Measurements from ENCODE around the gene M6PR. TPM values are rescaled to one million over a fixed set of nuclear protein-coding genes. Genes with fewer than 3 reads are reported as not detected.

Gene M6PR
- total and polyA plus RNA-seq, 7 experiments from 2014 or later = 123 to 248 (median 177) TPM

- no peak for DNase-seq
- Histone ChIP-seq H3K4me3 (ENCODE audit: low read length) (no peak overlapping the region), H3K36me3 (ENCODE audit: control insufficient read depth in 2 of 3, insufficient read depth in 3 of 3, low read length in 3 of 3) (no peaks in the 10 kb centered on the region), H3K27me3 (ENCODE audit: control insufficient read depth in 2 of 2, insufficient read depth in 2 of 2, low read length in 2 of 2) (no peaks in the 10 kb centered on the region), H3K27ac (ENCODE audit: low read depth, low read length) (no peak overlapping the region), H3K9me3 (ENCODE audit: control insufficient read depth in 2 of 3, low read length in 3 of 3) (no peaks in the 10 kb centered on the region), H3K4me1 (ENCODE audit: control insufficient read depth in 2 of 2, insufficient read depth in 2 of 2, low read length in 2 of 2) (peaks cover 0 to 12% of the 10 kb centered on the region in 2 donors)
- Mint-ChIP-seq H3K27me3 (peaks cover 0 to 22% (median 0%) of the 10 kb centered on the region in 5 donors), H3K9me3 (no peaks in the 10 kb centered on the region), H3K4me3 (no peak overlapping the region), H3K27ac (no peak overlapping the region), H3K4me1 (peaks cover 8 to 18% (median 16%) of the 10 kb centered on the region in 7 donors), H3K36me3 (no peaks in the 10 kb centered on the region)
- CTCF ChIA-PET = interaction anchor here (0.9 to 1.3 kb wide), 4 partner anchors 16 to 140 kb away, joined by 3 to 5 read pairs (median 4); no protein-coding TSS in a partner anchor
- POLR2A ChIA-PET = no interaction called here
- ATAC-seq = no peak
- intact Hi-C loops (cut with micrococcal nuclease) = no loop called here
These were observed 39.7 kb downstream of the M6PR start for GRCh38 chr12:8909752-8910151.

DNA sequence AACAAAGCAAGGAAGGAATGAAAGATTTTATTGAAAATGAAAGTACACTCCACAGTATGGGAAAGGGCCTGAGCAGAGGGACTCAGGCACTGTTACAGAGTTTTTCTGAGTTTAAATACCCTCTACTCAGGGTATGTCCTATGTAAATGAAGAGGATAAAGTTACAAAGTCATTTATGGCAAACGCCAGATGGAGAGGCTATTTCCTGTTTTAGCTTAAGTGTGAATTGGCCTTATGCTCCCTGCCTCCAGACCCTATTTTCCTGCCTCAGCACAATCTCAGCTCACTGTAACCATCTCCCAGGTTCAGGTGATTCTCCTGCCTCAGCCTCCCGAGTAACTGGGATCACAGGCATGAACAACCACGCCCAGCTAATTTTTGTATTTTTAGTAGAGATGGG lies 41.9 kb downstream of the M6PR start:
- Mint-ChIP-seq H3K27me3 (peaks cover 0 to 24% (median 4%) of the 10 kb centered on the region in 5 donors), H3K9me3 (no peaks in the 10 kb centered on the region), H3K36me3 (peaks cover 0 to 4% (median 0%) of the 10 kb centered on the region in 5 donors), H3K4me1 (peaks cover 0 to 4% (median 0%) of the 10 kb centered on the region in 7 donors), H3K27ac (no peak overlapping the region), H3K4me3 (no peak overlapping the region)
- Histone ChIP-seq H3K4me3 (ENCODE audit: low read length) (no peak overlapping the region), H3K36me3 (ENCODE audit: control insufficient read depth in 2 of 3, insufficient read depth in 3 of 3, low read length in 3 of 3) (no peaks in the 10 kb centered on the region), H3K27me3 (ENCODE audit: control insufficient read depth in 2 of 2, insufficient read depth in 2 of 2, low read length in 2 of 2) (no peaks in the 10 kb centered on the region), H3K9me3 (ENCODE audit: control insufficient read depth in 2 of 3, low read length in 3 of 3) (no peaks in the 10 kb centered on the region), H3K27ac (ENCODE audit: low read depth, low read length) (no peak overlapping the region), H3K4me1 (ENCODE audit: control insufficient read depth in 2 of 2, insufficient read depth in 2 of 2, low read length in 2 of 2) (no peaks in the 10 kb centered on the region)
- CTCF ChIA-PET = interaction anchor here (0.6 kb wide), 1 partner anchor 297 kb away, joined by 4 read pairs; no protein-coding TSS in a partner anchor
- POLR2A ChIA-PET = no interaction called here
- intact Hi-C loops (cut with micrococcal nuclease) = no loop called here
- DNase-seq = no peak
- ATAC-seq = no peak

- peaks cover 0 to 4% (median 0%) of the 10 kb centered on the region in 5 donors for H3K36me3 Mint-ChIP-seq
- H3K9me3 ChIP-seq (ENCODE audit: control insufficient read depth in 2 of 3, low read length in 3 of 3) = no peaks in the 10 kb centered on the region
- H3K27me3 ChIP-seq (ENCODE audit: control insufficient read depth in 2 of 2, insufficient read depth in 2 of 2, low read length in 2 of 2) = no peaks in the 10 kb centered on the region
- ATAC-seq = no peak
- no peaks in the 10 kb centered on the region for H3K9me3 Mint-ChIP-seq
- H3K27ac Mint-ChIP-seq = no peak overlapping the region
- peaks cover 0 to 18% (median 4%) of the 10 kb centered on the region in 5 donors for H3K27me3 Mint-ChIP-seq
- POLR2A ChIA-PET = no interaction called here
- H3K4me1 ChIP-seq (ENCODE audit: control insufficient read depth in 2 of 2, insufficient read depth in 2 of 2, low read length in 2 of 2) = no peaks in the 10 kb centered on the region
- no peaks in the 10 kb centered on the region for H3K36me3 ChIP-seq (ENCODE audit: control insufficient read depth in 2 of 3, insufficient read depth in 3 of 3, low read length in 3 of 3)
- H3K4me3 ChIP-seq (ENCODE audit: low read length) = no peak overlapping the region
- CTCF ChIA-PET = no interaction called here
- DNase-seq = no peak
- H3K4me3 Mint-ChIP-seq = no peak overlapping the region
- H3K27ac ChIP-seq (ENCODE audit: low read depth, low read length) = no peak overlapping the region
- intact Hi-C loops (cut with micrococcal nuclease) = no loop called here
- H3K4me1 Mint-ChIP-seq = peaks cover 0 to 4% (median 0%) of the 10 kb centered on the region in 7 donors
These were observed 42.9 kb downstream of the M6PR start for GRCh38 chr12:8906266-8907180.

GRCh38 chr12:8905546-8905945 lies 43.9 kb downstream of the M6PR start:
- DNase-seq (no peak), ATAC-seq (no peak)
- intact Hi-C loops (cut with micrococcal nuclease) = no loop called here
- Histone ChIP-seq H3K9me3 (ENCODE audit: control insufficient read depth in 2 of 3, low read length in 3 of 3) (no peaks in the 10 kb centered on the region), H3K36me3 (ENCODE audit: control insufficient read depth in 2 of 3, insufficient read depth in 3 of 3, low read length in 3 of 3) (no peaks in the 10 kb centered on the region), H3K27me3 (ENCODE audit: control insufficient read depth in 2 of 2, insufficient read depth in 2 of 2, low read length in 2 of 2) (no peaks in the 10 kb centered on the region), H3K4me1 (ENCODE audit: control insufficient read depth in 2 of 2, insufficient read depth in 2 of 2, low read length in 2 of 2) (no peaks in the 10 kb centered on the region), H3K27ac (ENCODE audit: low read depth, low read length) (no peak overlapping the region), H3K4me3 (ENCODE audit: low read length) (no peak overlapping the region)
- CTCF ChIA-PET = no interaction called here
- peaks cover 0 to 4% (median 0%) of the 10 kb centered on the region in 5 donors for H3K36me3 Mint-ChIP-seq
- H3K9me3 Mint-ChIP-seq = no peaks in the 10 kb centered on the region
- POLR2A ChIA-PET = no interaction called here
- peaks cover 0 to 17% (median 4%) of the 10 kb centered on the region in 5 donors for H3K27me3 Mint-ChIP-seq
- H3K4me1 Mint-ChIP-seq = peaks cover 0 to 4% (median 0%) of the 10 kb centered on the region in 7 donors
- H3K27ac Mint-ChIP-seq = no peak overlapping the region
- no peak overlapping the region for H3K4me3 Mint-ChIP-seq

DNA sequence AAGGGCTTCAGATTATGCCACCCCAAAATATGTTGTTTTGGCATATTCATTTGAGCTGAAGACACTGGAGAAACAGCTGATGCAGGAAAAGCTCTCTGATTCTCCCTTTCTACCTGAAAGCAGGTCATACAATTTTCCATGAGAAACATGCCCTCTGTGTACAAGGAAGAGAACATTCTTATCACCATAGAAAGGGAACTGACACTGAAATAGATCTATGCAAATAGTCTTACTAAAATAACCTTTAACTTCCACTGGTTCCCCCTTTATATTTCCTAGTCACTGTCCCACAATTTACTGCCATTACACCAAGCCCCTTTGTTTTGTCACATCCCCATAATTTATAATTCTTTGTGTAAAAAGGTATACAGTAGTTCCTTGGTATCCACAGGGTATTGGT lies 44.8 kb downstream of the M6PR start:
- DNase-seq (no peak), ATAC-seq (no peak)
- no peaks in the 10 kb centered on the region for H3K27me3 ChIP-seq (ENCODE audit: control insufficient read depth in 2 of 2, insufficient read depth in 2 of 2, low read length in 2 of 2)
- H3K9me3 ChIP-seq (ENCODE audit: control insufficient read depth in 2 of 3, low read length in 3 of 3) = no peaks in the 10 kb centered on the region
- peaks cover 0 to 4% (median 0%) of the 10 kb centered on the region in 7 donors for H3K4me1 Mint-ChIP-seq
- POLR2A ChIA-PET = no interaction called here
- H3K4me3 Mint-ChIP-seq = no peak overlapping the region
- peaks cover 0 to 4% (median 0%) of the 10 kb centered on the region in 5 donors for H3K36me3 Mint-ChIP-seq
- CTCF ChIA-PET = no interaction called here
- H3K4me1 ChIP-seq (ENCODE audit: control insufficient read depth in 2 of 2, insufficient read depth in 2 of 2, low read length in 2 of 2) = no peaks in the 10 kb centered on the region
- H3K27ac ChIP-seq (ENCODE audit: low read depth, low read length) = no peak overlapping the region
- no peak overlapping the region for H3K4me3 ChIP-seq (ENCODE audit: low read length)
- no peak overlapping the region for H3K27ac Mint-ChIP-seq
- H3K9me3 Mint-ChIP-seq = no peaks in the 10 kb centered on the region
- intact Hi-C loops (cut with micrococcal nuclease) = no loop called here
- H3K36me3 ChIP-seq (ENCODE audit: control insufficient read depth in 2 of 3, insufficient read depth in 3 of 3, low read length in 3 of 3) = no peaks in the 10 kb centered on the region
- H3K27me3 Mint-ChIP-seq = peaks cover 0 to 17% (median 4%) of the 10 kb centered on the region in 5 donors

DNA sequence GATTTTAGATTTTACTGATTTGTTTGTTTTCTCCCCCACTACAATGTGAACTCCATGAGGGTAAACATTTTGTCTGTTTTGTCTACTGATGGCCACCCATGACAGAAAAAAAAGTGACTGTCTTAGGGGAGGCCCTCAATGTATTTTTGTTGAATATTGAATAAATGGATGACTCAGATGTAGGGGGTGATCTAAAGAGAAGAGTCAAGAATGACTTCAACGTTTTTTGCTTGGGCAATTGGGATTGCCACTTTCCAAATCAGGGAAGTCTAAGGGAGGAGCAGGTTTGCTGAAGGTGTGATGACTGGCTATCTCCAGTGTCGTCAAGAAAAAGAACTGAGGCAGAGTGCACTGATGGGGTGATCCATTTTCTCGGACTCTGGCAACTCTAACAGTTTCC lies 45.8 kb downstream of the M6PR start:
- intact Hi-C loops (cut with micrococcal nuclease) = no loop called here
- Histone ChIP-seq H3K9me3 (ENCODE audit: control insufficient read depth in 2 of 3, low read length in 3 of 3) (no peaks in the 10 kb centered on the region), H3K36me3 (ENCODE audit: control insufficient read depth in 2 of 3, insufficient read depth in 3 of 3, low read length in 3 of 3) (no peaks in the 10 kb centered on the region), H3K4me1 (ENCODE audit: control insufficient read depth in 2 of 2, insufficient read depth in 2 of 2, low read length in 2 of 2) (no peaks in the 10 kb centered on the region), H3K27ac (ENCODE audit: low read depth, low read length) (no peak overlapping the region), H3K4me3 (ENCODE audit: low read length) (no peak overlapping the region), H3K27me3 (ENCODE audit: control insufficient read depth in 2 of 2, insufficient read depth in 2 of 2, low read length in 2 of 2) (no peaks in the 10 kb centered on the region)
- DNase-seq = no peak
- H3K36me3 Mint-ChIP-seq = peaks cover 0 to 4% (median 0%) of the 10 kb centered on the region in 5 donors
- no peak overlapping the region for H3K4me3 Mint-ChIP-seq
- ATAC-seq = no peak
- H3K4me1 Mint-ChIP-seq = peaks cover 0 to 6% (median 0%) of the 10 kb centered on the region in 7 donors
- peaks cover 0 to 17% (median 4%) of the 10 kb centered on the region in 5 donors for H3K27me3 Mint-ChIP-seq
- CTCF ChIA-PET = no interaction called here
- H3K27ac Mint-ChIP-seq = no peak overlapping the region
- POLR2A ChIA-PET = no interaction called here
- H3K9me3 Mint-ChIP-seq = no peaks in the 10 kb centered on the region
